GM21723 (cell line): ENCODE results near the gene FAM3C.
"Not testable (repeated sequence)": the region's sequence is repeated elsewhere in the genome, so short reads cannot be mapped to it uniquely, and the experiment has no call there.

ENCODE experiments used
- ATAC-seq: cut with Tn5 transposase; IDR thresholded peaks from one replicate; pipeline ENCODE4 v1.9.1; 2021; ENCODE audit warnings: mild to moderate bottlenecking, moderate library complexity; ENCODE audit not compliant: unreplicated experiment

Gene FAM3C

GRCh38 chr7:121334875-121335648 is 61.0 kb downstream of the FAM3C start:
- no peak for ATAC-seq

DNA sequence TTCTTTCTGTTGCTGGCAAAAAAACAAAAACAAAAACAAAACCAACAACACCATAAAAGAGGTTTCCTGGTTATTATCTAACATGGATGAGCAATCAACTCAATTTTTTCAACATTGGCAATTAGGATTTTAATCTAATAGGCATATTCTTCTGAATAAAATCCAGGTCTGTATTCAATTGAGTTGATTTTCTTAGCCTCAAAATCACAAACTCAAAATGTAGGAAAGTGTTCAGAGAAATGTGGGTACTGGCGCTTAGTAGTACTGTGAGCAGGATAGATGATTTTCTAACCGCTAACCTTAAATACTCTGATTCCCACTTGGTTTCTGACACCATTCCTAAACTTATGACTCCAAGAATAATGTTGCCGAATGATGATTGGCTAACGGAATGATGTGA is 61.7 kb downstream of the FAM3C start:
- ATAC-seq, result no peak

DNA sequence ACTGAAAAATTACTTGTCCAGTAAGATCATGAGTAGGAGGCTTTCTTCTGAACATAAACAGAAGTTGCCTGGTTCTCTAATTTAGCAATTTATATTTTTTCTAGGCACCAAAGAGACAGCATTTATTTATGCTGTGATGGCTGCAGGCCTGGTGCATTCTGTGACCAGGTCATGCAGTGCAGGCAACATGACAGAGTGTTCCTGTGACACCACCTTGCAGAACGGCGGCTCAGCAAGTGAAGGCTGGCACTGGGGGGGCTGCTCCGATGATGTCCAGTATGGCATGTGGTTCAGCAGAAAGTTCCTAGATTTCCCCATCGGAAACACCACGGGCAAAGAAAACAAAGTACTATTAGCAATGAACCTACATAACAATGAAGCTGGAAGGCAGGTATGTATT is 64.5 kb downstream of the FAM3C start:
- no peak for ATAC-seq

GRCh38 chr7:121331048-121331447 is 65.1 kb downstream of the FAM3C start:
- no peak for ATAC-seq

DNA sequence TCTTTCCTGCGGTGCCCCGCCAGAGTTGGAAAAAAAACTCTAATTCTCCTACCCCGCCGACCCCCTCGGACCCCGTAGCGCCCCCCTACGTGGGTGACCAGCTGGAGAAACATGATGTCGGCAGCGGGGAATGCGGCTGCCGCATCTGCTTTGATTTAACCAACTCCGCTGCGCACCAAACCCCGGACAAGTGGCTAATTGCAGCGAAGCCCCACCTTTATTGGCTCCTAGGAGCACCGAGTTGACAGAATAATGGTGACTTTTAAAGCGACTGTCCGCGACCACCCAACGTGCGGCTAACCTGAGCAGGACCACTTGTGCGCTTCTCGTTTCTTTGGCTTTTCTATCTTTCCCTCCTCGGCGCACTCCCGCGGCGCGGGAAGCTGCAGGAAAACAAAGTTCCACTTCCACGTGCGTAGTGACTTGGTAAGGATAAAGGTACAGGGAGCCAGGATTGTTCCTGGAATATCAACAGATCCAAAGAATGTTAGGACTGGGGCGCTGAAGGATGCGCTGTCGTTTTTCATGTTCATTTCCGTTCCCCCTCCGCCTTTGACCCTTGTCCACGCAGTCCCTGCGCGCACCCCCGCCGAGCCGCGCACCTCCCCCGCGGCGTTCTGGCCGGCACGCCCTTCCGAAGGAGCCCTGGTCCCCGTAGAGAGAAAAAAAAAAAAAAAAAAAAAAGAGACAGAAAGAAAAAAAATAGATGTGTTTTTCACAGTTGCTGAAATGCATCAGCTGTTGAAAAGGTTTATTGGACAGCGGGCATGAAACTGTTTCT is 65.9 kb downstream of the FAM3C start:
- peak; percentile 48 for ATAC-seq

DNA sequence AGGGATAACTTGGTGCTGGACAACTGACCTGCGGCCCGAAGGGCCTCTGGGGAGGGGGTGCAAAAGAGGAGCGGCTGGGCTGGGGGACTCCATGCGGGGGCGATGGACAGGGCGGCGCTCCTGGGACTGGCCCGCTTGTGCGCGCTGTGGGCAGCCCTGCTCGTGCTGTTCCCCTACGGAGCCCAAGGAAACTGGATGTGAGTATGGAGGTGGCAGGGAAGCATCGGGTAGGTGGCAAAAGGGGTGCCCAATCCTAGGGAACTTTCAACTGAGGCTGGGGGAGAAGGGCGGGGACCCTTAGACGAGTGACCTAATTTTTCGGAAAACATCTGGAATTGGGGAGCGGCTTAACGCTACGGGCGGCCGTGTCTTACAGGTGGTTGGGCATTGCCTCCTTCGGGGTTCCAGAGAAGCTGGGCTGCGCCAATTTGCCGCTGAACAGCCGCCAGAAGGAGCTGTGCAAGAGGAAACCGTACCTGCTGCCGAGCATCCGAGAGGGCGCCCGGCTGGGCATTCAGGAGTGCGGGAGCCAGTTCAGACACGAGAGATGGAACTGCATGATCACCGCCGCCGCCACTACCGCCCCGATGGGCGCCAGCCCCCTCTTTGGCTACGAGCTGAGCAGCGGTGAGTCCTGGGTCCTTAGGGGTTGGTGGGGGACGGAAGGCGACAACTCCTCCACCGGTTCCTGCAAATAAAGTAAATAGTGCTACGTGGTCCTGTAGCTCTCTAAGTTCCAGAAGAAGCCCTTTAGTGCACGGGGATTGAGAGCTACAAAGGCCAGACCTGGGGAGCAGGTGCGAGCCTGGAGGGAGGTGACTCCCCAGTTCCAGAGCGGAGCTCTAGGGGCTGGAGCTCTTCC is 66.7 kb downstream of the FAM3C start:
- peak; percentile 66 for ATAC-seq

DNA sequence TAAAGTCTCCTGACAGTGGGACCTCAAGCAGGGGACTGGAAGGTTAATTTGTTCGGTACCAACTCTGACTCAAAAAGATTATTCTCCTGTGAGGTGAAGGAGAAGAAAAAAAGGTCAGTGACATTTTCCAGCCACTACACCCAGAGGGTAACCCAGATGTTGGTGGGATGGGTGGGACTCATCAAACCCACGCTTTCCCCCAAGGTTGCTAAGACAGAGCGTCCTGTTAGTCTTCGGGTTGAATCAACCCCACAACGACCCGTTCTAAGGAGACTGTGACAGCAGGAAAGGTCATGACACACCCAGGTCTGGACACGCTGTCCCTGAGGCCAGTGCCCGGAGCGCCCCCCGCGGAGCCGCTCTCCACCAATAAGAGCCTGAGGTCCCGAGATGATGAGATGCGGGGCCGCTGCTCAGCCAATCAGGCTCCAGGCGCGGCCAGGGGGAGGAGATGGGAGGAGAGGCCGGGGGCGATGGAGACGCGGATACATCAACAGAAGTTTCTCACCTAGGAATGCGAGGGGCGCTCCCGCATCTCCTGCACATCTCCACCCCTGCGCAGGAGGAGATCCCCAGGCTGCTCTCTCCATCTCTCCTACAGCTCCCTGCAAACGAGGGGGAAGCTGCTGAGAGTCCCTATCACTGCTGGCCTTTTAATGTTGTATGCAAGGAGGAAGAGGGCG is 67.5 kb downstream of the FAM3C start, which contains the start of gene WNT16:
TSS of gene WNT16 (plus strand) at position 493 of the 683 bp plus-strand sequence. CDS start 293 bp downstream, outside the sequence.
- no peak for ATAC-seq

- no peak for ATAC-seq
Observed at GRCh38 chr7:121327671-121328070, 68.4 kb downstream of the FAM3C start.

DNA sequence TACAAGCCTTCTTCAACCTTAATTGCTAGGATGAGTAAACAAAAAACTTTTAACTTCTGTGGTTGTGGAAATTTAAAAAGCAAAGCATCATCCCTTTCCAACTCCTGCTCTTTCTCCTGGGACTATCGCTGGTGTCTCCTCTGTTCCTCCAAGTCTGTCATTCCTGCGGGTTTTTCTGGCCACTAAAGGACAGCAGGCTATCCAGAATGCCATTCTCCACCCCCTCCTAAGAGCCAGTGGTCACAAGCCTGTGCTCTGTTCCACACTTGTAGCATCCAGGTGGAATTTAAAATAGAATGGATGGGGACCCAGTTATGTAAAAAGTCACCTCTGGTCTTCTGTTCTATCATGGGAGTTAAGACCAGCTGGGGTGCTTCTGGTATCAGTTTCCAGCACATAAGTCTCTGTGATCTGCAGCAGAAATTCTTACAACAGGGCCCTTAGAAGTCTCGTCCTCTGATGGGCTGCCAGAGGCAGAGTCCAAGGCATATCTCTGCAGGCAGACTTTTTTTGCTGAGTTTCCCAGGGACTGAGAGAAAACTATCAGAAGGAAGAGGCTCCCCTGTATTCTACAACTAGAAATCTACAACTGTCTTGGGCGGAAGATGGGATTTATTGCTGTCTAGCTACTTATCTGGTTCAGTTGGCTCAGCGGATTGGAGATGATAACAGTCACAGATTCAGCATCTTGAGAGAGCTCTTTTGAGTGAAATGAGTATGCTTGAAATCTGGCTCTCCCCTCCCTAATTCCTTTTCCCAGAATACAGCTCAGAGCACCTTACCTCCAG is 72.4 kb downstream of the FAM3C start:
- ATAC-seq, result no peak

DNA sequence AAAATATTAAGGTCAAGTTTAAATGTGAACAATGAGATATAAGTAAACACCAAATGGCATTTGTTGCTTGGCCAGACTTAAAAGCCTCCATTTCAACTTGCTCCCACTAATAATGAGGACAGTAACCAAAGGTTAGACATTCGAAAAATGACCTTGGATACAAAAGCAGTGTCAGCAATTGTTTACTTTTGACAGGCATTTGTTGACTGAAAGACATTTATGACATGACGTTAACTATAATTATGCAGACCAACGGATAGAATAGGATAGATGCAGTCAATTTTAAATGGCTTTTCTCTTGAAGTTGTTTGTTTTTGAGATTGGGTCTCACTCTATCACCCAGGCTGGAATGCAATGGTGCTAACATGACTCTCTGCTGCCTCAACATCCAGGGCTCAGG is 73.6 kb downstream of the FAM3C start:
- no peak for ATAC-seq

DNA sequence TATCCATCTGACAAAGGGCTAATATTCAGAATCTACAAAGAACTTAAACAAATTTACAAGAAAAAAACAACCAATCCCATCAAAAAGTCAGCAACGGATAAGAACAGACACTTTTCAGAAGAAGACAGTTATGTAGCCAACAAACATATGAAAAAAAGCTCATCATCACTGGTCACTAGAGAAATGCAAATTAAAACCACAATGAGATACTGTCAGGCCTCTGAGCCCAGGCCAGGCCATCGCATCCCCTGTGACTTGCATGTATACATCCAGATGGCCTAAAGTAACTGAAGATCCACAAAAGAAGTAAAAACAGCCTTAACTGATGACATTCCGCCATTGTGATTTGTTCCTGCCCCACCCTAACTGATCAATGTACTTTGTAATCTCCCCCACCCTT is 80.9 kb downstream of the FAM3C start:
- ATAC-seq, result not testable (repeated sequence)

DNA sequence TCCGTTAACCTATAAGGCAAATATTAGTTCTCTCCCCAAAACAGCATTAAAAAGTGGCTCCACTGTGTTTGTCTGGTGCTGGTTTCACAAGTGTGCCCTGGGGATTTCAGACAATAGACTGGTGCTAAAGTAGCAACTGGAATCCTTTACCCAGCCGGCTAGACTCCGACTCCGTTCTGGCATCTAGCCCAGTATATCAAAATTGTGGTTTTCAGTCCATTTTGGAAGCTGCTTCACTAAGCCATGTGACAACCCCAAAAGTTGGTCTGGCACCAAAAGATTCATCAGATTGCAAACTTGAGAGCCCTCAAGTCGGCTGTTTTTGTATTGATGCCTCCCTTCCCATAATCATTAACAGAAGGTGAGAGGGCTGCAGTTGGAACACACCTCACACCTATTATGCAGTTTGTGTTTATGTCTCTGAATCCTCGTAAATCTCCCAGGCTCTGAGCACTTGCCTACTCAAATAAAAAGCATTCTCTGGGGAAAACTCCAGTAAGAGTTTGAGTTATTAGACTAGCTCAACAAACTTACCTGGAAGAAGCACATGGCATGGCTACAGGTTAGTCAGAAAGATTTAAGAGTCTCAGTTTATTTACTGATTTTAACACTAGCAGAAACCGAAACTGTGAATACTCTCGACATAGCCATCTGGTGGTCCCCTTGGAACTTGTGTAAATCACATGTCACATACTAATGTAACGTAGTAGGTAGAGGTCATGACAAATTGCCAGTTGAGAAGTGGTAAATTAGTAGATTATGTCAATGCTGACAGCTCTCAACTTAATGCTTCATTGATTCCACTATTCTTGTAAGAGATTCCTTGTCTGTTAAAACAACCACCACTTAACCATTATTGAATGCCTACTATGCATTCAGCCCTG is 82.1 kb downstream of the FAM3C start:
- ATAC-seq, result peak; percentile 91

DNA sequence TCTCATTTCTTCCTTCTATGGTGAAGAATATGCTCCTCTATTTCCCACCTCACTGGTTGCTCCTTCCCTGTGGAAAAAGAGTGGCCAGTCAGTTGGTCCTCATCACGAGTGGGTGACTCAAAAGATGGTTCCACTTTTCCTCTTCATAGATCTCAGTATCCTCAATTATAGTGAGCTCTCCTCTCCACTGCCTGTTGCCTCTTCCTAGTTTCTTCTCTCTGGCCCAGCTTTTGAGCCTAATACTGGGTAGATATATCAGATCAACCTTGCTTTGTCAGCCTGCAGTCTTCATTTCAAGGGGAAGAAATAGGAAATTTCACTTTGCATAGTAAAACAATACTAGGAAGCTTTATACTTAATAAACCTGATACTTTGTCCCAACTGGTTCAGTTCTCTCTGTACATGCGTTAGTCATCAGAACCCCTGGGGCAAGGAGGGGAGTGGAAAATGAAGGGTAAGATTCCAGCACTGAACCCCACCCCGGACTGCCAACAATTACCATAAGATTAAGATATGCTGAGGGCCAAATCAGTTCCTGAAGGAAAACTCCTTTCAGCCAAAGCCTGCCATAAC is 82.8 kb downstream of the FAM3C start:
- ATAC-seq, result no peak

DNA sequence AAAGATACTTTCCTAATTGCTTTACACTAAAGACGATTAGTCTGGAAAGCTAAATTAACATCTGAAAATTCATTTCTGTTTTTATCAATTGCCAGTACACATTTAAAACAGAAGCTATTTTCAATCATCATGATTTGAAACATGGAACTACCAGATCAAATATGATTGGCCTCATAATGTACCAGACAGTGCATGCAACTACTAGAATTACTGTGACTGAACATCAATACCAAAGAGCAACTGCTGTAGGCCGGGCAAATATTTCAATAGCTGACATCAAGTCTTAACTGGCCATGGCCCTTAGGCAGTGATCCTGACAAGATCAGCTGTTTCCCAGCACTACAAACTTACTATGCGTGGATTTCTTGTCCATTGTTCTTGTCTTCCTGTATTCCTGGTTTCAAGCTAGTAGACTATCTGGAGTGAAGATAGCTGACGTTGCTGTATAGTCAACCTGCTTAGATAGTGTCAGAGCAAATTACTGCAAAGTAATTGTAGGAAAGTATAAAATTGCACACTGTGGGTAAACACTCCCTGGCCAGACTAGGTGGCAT is 89.0 kb downstream of the FAM3C start:
- ATAC-seq, result no peak

- ATAC-seq, result peak; percentile 33
Observed at GRCh38 chr7:121306565-121306964, 89.5 kb downstream of the FAM3C start.

DNA sequence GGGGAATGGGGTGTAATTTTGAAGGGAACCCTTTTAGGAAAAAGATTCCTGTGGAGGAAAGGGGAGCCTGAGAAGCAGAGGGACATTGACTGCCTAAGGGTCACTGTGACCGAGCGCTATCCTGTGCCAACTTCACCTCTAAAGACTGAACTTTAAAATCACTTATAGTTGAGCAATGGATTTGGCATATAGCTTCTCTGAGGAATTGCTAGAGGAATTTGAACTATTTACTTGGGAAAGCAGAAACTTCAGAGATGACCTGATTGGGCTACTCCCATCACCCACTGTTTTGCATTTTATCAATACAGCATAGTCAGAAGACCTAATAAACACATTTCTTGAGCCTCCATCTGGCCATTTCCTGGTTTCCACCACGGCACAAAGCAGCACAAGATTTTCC is 91.0 kb downstream of the FAM3C start:
- ATAC-seq, result no peak

DNA sequence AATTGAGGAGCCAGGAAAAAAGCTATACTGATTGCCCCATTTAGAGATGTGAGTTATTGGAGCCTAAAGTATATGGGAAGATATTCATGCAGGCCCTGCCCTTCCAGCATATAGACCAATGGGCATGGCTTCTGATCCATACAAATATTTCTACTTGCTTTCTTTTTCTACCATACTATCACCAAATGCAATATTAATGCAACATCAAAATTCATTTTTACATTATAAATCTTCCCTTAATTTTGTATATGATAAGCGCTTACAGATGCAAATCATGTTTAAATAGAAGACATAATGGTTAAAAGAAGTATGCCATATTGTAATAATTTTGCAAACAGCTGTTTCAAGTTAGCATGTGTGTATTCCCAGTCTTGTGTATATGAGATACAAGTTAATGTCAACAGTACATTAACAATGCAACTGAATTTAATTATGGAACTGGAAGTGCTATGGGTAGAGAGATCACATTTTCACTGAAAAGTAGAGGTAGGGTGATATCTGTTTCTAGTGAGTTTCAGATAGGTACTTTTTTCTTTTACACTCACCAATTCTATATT is 91.9 kb downstream of the FAM3C start:
- no peak for ATAC-seq
